ENCODE data around the gene PTTG2.

- TF ChIP-seq EZH2 (IDR thresholded peaks at IDR 0.05; ENCODE audit: low read depth, unreplicated experiment) (no peak), POLR2AphosphoS5 (IDR thresholded peaks at IDR 0.05; ENCODE audit: low read depth) (no peak), JUNB (IDR thresholded peaks at IDR 0.05; ENCODE audit: unreplicated experiment) (no peak), CREB1 (CRISPR knock-in tag; IDR thresholded peaks at IDR 0.05; ENCODE audit: low read depth) (no peak), EZH2phosphoT487 (IDR thresholded peaks at IDR 0.05; ENCODE audit: unreplicated experiment) (no peak), NANOG (IDR thresholded peaks at IDR 0.05; ENCODE audit: borderline replicate concordance) (no peak)
- TF ChIP-seq, protein P1, sequence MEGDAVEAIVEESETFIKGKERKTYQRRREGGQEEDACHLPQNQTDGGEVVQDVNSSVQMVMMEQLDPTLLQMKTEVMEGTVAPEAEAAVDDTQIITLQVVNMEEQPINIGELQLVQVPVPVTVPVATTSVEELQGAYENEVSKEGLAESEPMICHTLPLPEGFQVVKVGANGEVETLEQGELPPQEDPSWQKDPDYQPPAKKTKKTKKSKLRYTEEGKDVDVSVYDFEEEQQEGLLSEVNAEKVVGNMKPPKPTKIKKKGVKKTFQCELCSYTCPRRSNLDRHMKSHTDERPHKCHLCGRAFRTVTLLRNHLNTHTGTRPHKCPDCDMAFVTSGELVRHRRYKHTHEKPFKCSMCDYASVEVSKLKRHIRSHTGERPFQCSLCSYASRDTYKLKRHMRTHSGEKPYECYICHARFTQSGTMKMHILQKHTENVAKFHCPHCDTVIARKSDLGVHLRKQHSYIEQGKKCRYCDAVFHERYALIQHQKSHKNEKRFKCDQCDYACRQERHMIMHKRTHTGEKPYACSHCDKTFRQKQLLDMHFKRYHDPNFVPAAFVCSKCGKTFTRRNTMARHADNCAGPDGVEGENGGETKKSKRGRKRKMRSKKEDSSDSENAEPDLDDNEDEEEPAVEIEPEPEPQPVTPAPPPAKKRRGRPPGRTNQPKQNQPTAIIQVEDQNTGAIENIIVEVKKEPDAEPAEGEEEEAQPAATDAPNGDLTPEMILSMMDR (conservative IDR thresholded peaks at IDR 0.05; ENCODE audit: low read depth in 2 of 2), result no peak
Measured at GRCh38 chr4:38004062-38004461, 43.9 kb downstream of the PTTG2 start.
